Measurements from ENCODE around the gene ARF6. TPM values are rescaled to one million over a fixed set of nuclear protein-coding genes. Genes with fewer than 3 reads are reported as not detected.
"Not testable (repeated sequence)": the region's sequence is repeated elsewhere in the genome, so short reads cannot be mapped to it uniquely, and the experiment has no call there.

Gene ARF6
- total and polyA plus RNA-seq, 2 donors (not counting 1 experiment from before 2014, with no cell fraction given) = 54.7 to 67.4 TPM

GRCh38 chr14:49888293-49888692 lies 4.6 kb upstream of the ARF6 start:
- Histone ChIP-seq H2AFZ (ENCODE audit: low read length) (no peak overlapping the region), H3K27ac (ENCODE audit: insufficient read depth, low read length) (no peak overlapping the region), H3K36me3 (ENCODE audit: control insufficient read depth, insufficient read depth, low read length) (no peaks in the 10 kb centered on the region), H3K4me3 (replicated peaks in 1 of 4; ENCODE audit: control extremely low read depth in 1 of 4, insufficient read depth in 1 of 4, low read depth in 3 of 4, low read length in 4 of 4) (no peak overlapping the region), H4K20me1 (ENCODE audit: control insufficient read depth, extremely low read depth, insufficient read depth, low read length) (no peaks in the 10 kb centered on the region), H3K27me3 (ENCODE audit: control insufficient read depth, insufficient read depth, low read length) (no peaks in the 10 kb centered on the region), H3K4me1 (ENCODE audit: control insufficient read depth, extremely low read depth, insufficient read depth, low read length) (peaks cover 8% of the 10 kb centered on the region), H3K9me3 (ENCODE audit: control insufficient read depth, insufficient read depth, low read depth, low read length) (no peaks in the 10 kb centered on the region), H3K9ac (ENCODE audit: insufficient read depth, low read length) (no peak overlapping the region), H3K79me2 (ENCODE audit: control insufficient read depth, insufficient read depth, low read length) (peaks cover 4% of the 10 kb centered on the region), H3K4me2 (ENCODE audit: extremely low read depth, insufficient read depth, low read length) (no peak overlapping the region)
- no peak for TF ChIP-seq CTCF (conservative IDR thresholded peaks at IDR 0.05 in 1 of 2, IDR thresholded peaks at IDR 0.05 in 1 of 2; ENCODE audit: low read depth in 1 of 2, low read length in 2 of 2)
- no peak for TF ChIP-seq EZH2 (IDR thresholded peaks at IDR 0.05; ENCODE audit: low read length, missing control alignments)
- DNase-seq (ENCODE audit: low read depth in 2 of 2) = no peak

GRCh38 chr14:49892301-49892635 lies 614 bp upstream of the ARF6 start:
- TF ChIP-seq CTCF (conservative IDR thresholded peaks at IDR 0.05 in 1 of 2, IDR thresholded peaks at IDR 0.05 in 1 of 2; ENCODE audit: low read depth in 1 of 2, low read length in 2 of 2) = no peak
- no peak for TF ChIP-seq EZH2 (IDR thresholded peaks at IDR 0.05; ENCODE audit: low read length, missing control alignments)
- Histone ChIP-seq H3K27ac (ENCODE audit: insufficient read depth, low read length) (peak overlapping the region; percentile 100), H3K9ac (ENCODE audit: insufficient read depth, low read length) (peak overlapping the region; percentile 97), H3K27me3 (ENCODE audit: control insufficient read depth, insufficient read depth, low read length) (no peaks in the 10 kb centered on the region), H3K4me2 (ENCODE audit: extremely low read depth, insufficient read depth, low read length) (peak overlapping the region; percentile 99), H3K9me3 (ENCODE audit: control insufficient read depth, insufficient read depth, low read depth, low read length) (no peaks in the 10 kb centered on the region), H2AFZ (ENCODE audit: low read length) (peak overlapping the region; percentile 78), H3K79me2 (ENCODE audit: control insufficient read depth, insufficient read depth, low read length) (peaks cover 44% of the 10 kb centered on the region), H3K36me3 (ENCODE audit: control insufficient read depth, insufficient read depth, low read length) (peaks cover 6% of the 10 kb centered on the region), H4K20me1 (ENCODE audit: control insufficient read depth, extremely low read depth, insufficient read depth, low read length) (peaks cover 2% of the 10 kb centered on the region), H3K4me1 (ENCODE audit: control insufficient read depth, extremely low read depth, insufficient read depth, low read length) (peaks cover 8% of the 10 kb centered on the region), H3K4me3 (replicated peaks in 1 of 4; ENCODE audit: control extremely low read depth in 1 of 4, insufficient read depth in 1 of 4, low read depth in 3 of 4, low read length in 4 of 4) (peak overlapping the region; percentile 70 to 97 (median 84))
- DNase-seq (ENCODE audit: low read depth in 2 of 2) = peak; percentile 80 to 92

- Histone ChIP-seq H3K9me3 (ENCODE audit: control insufficient read depth, insufficient read depth, low read depth, low read length) (no peaks in the 10 kb centered on the region), H3K4me3 (replicated peaks in 1 of 4; ENCODE audit: control extremely low read depth in 1 of 4, insufficient read depth in 1 of 4, low read depth in 3 of 4, low read length in 4 of 4) (peak overlapping the region; percentile 73 to 97 (median 94)), H3K36me3 (ENCODE audit: control insufficient read depth, insufficient read depth, low read length) (peaks cover 6% of the 10 kb centered on the region), H3K27me3 (ENCODE audit: control insufficient read depth, insufficient read depth, low read length) (no peaks in the 10 kb centered on the region), H2AFZ (ENCODE audit: low read length) (no peak overlapping the region), H3K4me1 (ENCODE audit: control insufficient read depth, extremely low read depth, insufficient read depth, low read length) (peaks cover 8% of the 10 kb centered on the region), H4K20me1 (ENCODE audit: control insufficient read depth, extremely low read depth, insufficient read depth, low read length) (peaks cover 2% of the 10 kb centered on the region), H3K4me2 (ENCODE audit: extremely low read depth, insufficient read depth, low read length) (peak overlapping the region; percentile 92), H3K9ac (ENCODE audit: insufficient read depth, low read length) (peak overlapping the region; percentile 97), H3K79me2 (ENCODE audit: control insufficient read depth, insufficient read depth, low read length) (peaks cover 56% of the 10 kb centered on the region), H3K27ac (ENCODE audit: insufficient read depth, low read length) (peak overlapping the region; percentile 100)
- DNase-seq (ENCODE audit: low read depth in 2 of 2) = peak; percentile 37 to 42
- TF ChIP-seq CTCF (conservative IDR thresholded peaks at IDR 0.05 in 1 of 2, IDR thresholded peaks at IDR 0.05 in 1 of 2; ENCODE audit: low read depth in 1 of 2, low read length in 2 of 2) (no peak), EZH2 (IDR thresholded peaks at IDR 0.05; ENCODE audit: low read length, missing control alignments) (no peak)
Observed at GRCh38 chr14:49893309-49894213, 679 bp downstream of the ARF6 start.

DNA sequence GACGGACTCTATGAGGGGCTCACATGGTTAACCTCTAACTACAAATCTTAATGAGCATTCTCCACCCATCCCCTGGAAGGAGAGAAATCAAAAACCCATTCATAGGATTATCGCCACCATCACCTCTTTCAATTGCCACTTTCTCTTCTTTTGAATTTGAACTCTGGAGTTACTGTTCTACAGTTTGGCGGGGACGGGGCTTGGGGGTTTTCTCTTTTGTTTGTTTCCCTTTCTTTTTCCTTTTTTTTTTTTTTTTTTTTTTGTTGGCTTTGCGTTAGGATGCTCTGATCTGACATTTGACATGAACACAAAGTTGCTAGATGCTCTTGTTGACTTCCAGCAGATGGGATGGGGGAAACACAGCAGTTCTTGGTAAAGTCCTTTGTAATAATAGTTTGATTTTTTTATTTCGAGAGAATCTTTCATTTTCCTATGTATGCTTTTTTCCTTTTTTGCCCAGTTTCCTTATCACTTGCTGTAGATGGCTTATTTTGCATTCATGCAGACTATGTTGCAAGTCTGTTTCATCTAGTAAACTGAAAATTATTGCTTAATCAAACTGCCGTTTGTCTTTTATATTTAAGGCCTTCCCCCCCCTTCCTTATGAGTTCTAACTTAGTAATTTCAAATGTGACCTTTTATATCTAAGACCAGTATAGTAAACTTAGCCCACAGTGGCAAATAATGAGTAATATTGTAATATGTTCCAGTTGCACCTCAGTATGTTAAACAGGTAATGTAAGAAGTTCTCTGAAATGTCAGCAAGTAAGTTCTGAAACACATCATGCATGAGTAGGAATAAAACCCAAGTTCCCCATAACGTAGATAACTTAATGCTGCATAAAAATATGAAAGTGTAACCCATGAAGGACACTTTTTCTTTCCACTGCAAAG lies 1.6 kb downstream of the ARF6 start:
- not testable (repeated sequence) for H3K36me3 ChIP-seq (ENCODE audit: control insufficient read depth, insufficient read depth, low read length); H3K27me3 ChIP-seq (ENCODE audit: control insufficient read depth, insufficient read depth, low read length); H3K9me3 ChIP-seq (ENCODE audit: control insufficient read depth, insufficient read depth, low read depth, low read length); H4K20me1 ChIP-seq (ENCODE audit: control insufficient read depth, extremely low read depth, insufficient read depth, low read length); H3K4me1 ChIP-seq (ENCODE audit: control insufficient read depth, extremely low read depth, insufficient read depth, low read length); H2AFZ ChIP-seq (ENCODE audit: low read length); DNase-seq (ENCODE audit: low read depth in 2 of 2)
- Histone ChIP-seq H3K4me2 (ENCODE audit: extremely low read depth, insufficient read depth, low read length) (peak overlapping the region; percentile 92), H3K4me3 (replicated peaks in 1 of 4; ENCODE audit: control extremely low read depth in 1 of 4, insufficient read depth in 1 of 4, low read depth in 3 of 4, low read length in 4 of 4) (peak overlapping the region; percentile 73 to 97 (median 94)), H3K27ac (ENCODE audit: insufficient read depth, low read length) (peak overlapping the region; percentile 100), H3K9ac (ENCODE audit: insufficient read depth, low read length) (peak overlapping the region; percentile 97), H3K79me2 (ENCODE audit: control insufficient read depth, insufficient read depth, low read length) (peaks cover 57% of the 10 kb centered on the region)
